Skeletal muscle satellite cell (primary cell): ENCODE results near the gene PRDM12.

Source experiments
- H3K27me3 ChIP-seq: 2 replicates; pipeline ENCODE4 v1.7.0; 2013; ENCODE audit warnings: low read length; ENCODE audit not compliant: control insufficient read depth, insufficient read depth
- H3K36me3 ChIP-seq: 2 replicates; pipeline ENCODE4 v1.7.0; 2013; ENCODE audit warnings: mild to moderate bottlenecking, control low read depth, low read length; ENCODE audit not compliant: insufficient read depth
- H3K4me1 ChIP-seq: 2 replicates; pipeline ENCODE4 v1.7.0; 2013; ENCODE audit warnings: low read length; ENCODE audit not compliant: control insufficient read depth, insufficient read depth
- H3K4me2 ChIP-seq: 2 replicates; pipeline ENCODE4 v1.7.0; 2013; ENCODE audit warnings: mild to moderate bottlenecking, low read length
- H3K4me3 ChIP-seq: 2 replicates; pipeline ENCODE4 v1.7.0; 2013; ENCODE audit warnings: low read length
- H3K9ac ChIP-seq: 2 replicates; pipeline ENCODE4 v1.7.0; 2013; ENCODE audit warnings: mild to moderate bottlenecking, low read depth, low read length, moderate library complexity
- H3K9me3 ChIP-seq: replicated peaks from 2 replicates; pipeline ENCODE4 v1.7.0; 2013; ENCODE audit warnings: mild to moderate bottlenecking, control low read depth, low read length

PRDM12 gene

DNA sequence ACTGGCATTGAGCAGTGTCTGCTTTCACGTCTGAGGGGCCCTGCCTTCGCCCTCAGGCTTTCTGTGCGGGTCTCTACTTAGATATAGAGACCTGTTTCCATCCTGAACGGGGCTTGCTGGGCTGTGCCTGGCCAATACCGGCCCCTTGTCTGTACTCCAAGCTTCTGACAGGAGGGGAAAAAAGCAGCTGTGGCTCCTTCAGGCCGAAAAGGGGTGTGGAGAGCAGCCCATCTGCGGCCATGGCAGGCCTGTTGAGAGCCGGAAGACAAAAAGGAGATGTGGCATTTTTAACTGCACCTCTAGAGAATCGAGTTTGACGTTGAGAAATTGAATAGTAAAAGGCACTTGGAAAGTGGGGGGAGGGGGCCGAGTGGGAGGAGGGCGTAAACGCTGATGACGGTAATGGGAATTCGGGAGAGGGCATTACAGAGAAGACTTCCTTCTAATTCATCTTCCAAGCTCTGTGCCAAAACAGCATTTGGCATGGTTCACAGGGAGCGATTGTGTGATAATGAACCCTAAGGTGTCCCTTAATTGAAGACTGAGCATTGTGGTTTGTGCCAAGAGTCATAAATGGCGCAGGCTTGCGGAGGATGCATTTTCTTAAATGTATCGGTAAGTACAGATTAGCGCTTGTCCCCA is 25.1 kb upstream of the PRDM12 start:
- Histone ChIP-seq H3K4me1 (no peaks in the 10 kb centered on the region), H3K4me3 (no peak overlapping the region), H3K36me3 (peaks cover 36% of the 10 kb centered on the region), H3K4me2 (no peak overlapping the region), H3K9me3 (no peaks in the 10 kb centered on the region), H3K27me3 (no peaks in the 10 kb centered on the region), H3K9ac (no peak overlapping the region)

DNA sequence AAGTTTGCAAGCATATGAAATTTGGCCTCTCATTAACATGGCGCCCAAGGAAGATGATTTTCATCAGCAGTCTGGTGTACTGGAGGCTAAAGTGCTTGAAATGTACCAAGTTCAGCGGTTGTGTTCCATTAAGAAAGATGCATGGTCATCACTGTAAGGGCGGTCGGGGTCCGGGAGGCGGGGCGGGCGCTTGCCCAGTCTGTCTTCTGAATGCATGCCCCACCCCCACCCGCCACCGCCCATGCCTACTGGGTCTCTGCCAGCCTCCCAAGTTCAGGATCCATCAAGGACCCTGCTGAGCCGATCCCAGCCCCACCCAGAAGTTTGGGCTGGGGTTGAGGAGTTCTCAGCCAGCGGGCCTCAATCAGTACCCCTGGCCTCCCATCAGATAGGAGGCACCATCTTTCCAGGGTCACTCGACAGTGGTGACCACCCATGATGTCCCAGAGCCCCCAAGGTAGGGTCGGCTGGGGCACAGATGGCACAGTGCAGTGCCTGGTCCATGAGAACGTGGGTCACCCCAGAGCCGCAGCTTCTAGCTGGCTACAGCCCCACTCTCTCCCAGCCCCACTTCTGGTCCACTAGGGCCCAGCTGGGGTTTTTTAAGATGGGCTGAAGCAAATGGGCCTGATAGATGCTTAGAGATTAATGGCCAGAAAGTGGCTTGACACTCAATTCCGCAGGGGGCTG is 24.4 kb upstream of the PRDM12 start:
- Histone ChIP-seq H3K4me2 (no peak overlapping the region), H3K9ac (no peak overlapping the region), H3K4me1 (no peaks in the 10 kb centered on the region), H3K4me3 (no peak overlapping the region), H3K27me3 (no peaks in the 10 kb centered on the region), H3K36me3 (peaks cover 29% of the 10 kb centered on the region), H3K9me3 (no peaks in the 10 kb centered on the region)

DNA sequence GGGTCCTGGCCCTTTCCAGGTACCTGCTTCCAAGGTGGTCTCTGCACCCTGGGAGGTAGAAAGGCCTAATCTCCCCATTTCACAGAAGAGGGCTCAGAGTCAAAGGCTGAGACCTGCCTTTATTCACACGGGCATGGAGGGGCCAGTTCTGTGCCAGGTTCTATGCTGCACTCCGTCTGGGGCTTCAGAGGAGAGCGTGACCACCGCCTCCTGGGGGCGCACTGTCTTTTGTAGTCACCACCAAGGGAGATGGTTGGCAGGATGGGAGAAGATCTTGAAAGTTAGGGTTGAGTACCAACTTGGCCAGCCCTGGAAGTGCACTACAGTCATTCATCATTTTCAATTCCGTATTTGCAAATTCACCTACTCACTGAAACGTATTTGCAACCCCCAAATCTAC is 23.7 kb upstream of the PRDM12 start:
- Histone ChIP-seq H3K4me2 (no peak overlapping the region), H3K27me3 (no peaks in the 10 kb centered on the region), H3K9me3 (no peaks in the 10 kb centered on the region), H3K4me1 (no peaks in the 10 kb centered on the region), H3K4me3 (no peak overlapping the region), H3K9ac (no peak overlapping the region), H3K36me3 (peaks cover 24% of the 10 kb centered on the region)

DNA sequence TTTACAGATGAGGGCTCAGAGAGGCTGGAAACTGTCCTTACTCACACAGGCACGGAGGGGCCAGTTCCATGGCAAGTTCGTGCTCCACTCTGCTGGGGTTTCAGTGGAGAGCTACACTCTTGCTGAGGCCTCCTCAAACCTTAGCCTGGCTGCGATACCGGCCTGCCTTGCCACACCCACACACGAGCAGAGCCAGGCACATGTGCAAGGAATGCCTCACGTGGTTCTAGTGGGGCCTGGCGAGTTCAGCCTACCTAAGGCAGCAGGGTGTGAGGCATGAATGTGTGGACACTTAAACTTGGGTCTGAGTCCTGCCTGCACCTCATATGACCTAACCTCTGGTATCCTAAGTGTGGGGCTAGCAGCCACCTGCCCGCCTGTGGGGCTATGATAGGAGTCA is 21.5 kb upstream of the PRDM12 start:
- H3K4me3 ChIP-seq, result no peak overlapping the region
- no peaks in the 10 kb centered on the region for H3K4me1 ChIP-seq
- no peak overlapping the region for H3K4me2 ChIP-seq
- H3K9me3 ChIP-seq, result no peaks in the 10 kb centered on the region
- no peaks in the 10 kb centered on the region for H3K27me3 ChIP-seq
- peaks cover 11% of the 10 kb centered on the region for H3K36me3 ChIP-seq
- no peak overlapping the region for H3K9ac ChIP-seq

DNA sequence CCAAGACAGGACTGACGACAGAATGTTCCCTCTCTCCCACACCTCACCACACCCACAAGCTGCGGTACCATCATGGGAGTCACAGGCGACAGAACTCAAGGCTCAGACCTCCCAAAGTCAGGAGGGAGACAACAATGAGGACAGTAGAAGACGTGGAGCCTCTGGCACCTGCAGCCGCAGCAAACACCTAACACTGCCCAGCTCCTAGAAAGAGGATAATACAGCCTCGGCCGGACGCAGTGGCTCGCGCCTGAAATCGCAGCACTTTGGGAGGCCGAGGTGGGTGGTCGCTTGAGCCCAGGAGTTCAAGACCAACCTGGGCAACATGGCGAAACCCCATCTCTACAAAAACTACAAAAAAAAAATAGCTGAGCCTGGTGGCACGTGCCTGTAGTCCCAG is 13.2 kb upstream of the PRDM12 start:
- Histone ChIP-seq H3K4me1 (no peaks in the 10 kb centered on the region), H3K36me3 (no peaks in the 10 kb centered on the region), H3K4me2 (no peak overlapping the region), H3K4me3 (no peak overlapping the region), H3K9me3 (no peaks in the 10 kb centered on the region), H3K9ac (no peak overlapping the region), H3K27me3 (peaks cover 21% of the 10 kb centered on the region)

DNA sequence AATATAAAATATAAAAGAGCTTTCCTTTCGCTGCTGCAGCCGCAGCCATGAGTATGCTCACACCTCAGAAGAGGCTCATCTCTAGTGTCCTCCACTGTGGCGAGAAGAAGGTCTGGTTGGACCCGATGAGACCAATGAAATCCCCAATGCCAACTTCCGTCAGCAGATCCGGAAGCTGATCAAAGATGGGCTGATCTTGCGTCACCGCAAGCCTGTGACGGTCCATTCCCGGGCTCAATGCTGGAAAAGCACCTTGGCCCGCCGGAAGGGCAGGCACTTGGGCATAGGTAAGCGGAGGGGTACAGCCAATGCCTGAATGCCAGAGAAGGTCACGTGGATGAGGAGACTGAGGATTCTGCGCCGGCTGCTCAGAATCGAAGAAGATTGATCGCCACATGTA is 12.6 kb upstream of the PRDM12 start:
- H3K36me3 ChIP-seq, result no peaks in the 10 kb centered on the region
- no peaks in the 10 kb centered on the region for H3K9me3 ChIP-seq
- no peak overlapping the region for H3K4me3 ChIP-seq
- no peak overlapping the region for H3K9ac ChIP-seq
- peaks cover 26% of the 10 kb centered on the region for H3K27me3 ChIP-seq
- no peak overlapping the region for H3K4me2 ChIP-seq
- H3K4me1 ChIP-seq, result no peaks in the 10 kb centered on the region

DNA sequence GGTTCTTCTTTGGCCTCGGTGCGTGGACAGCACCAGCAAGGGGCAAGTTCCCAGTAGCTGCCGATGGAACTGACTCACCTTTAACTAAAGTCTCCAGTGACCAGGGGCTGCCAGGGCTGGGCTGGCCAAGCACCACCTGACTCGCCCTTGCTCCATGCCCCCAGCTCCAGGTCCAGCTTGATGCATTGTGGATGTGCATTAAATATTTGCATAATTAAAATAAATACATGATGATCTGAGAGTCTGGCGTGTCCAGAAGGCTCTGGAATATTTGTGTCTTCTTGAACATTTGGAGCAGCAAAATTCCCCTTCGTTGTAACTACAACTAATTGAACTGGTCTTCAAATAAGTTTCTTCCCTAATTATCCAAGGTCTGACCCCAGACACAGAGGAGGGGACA is 9.5 kb upstream of the PRDM12 start:
- no peak overlapping the region for H3K4me2 ChIP-seq
- H3K9me3 ChIP-seq, result no peaks in the 10 kb centered on the region
- no peak overlapping the region for H3K4me3 ChIP-seq
- no peaks in the 10 kb centered on the region for H3K4me1 ChIP-seq
- peaks cover 52% of the 10 kb centered on the region for H3K27me3 ChIP-seq
- H3K36me3 ChIP-seq, result no peaks in the 10 kb centered on the region
- no peak overlapping the region for H3K9ac ChIP-seq

DNA sequence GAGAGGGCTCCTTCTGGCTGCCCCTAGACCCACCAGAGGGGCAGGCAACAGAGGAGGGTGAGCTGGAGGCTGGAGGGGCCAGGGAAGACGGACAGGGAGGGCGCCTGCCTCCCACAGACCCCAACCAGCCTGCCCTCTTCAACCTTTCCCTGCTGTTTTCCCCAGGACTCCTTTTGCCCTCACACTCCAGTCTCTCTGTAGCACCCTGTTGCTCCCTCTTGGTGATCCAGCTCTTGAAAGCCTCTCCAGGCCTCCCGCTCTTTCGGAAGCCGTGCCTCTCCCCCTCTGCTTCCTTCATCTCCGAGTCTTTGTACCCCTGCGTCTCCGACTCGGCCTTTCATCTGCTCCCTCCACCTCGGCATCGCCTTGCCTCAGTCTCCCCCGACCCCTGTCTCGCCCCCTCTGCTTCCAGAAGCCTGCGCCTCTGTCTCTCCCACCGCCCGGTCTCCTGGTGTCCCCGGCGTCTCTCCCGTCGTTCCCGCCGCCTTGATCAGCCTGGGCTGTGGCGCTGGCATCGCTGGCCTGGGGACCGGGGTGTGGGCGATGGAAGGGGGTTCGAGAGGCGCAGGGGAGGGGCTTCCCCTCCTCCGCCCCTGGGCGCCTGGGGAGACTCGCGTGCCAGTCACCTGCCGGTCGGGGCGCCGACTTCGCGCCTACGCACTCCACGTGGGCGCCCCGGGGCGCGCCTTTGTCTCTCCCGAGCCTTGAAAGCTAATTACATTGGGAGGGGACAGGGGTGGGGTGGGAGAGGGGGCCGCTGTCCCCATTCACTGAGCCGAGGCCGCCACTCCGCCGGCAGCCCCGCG is 5.3 kb upstream of the PRDM12 start:
- peaks cover 80% of the 10 kb centered on the region for H3K27me3 ChIP-seq
- no peak overlapping the region for H3K4me2 ChIP-seq
- H3K9me3 ChIP-seq, result no peaks in the 10 kb centered on the region
- peaks cover 3% of the 10 kb centered on the region for H3K4me1 ChIP-seq
- H3K36me3 ChIP-seq, result no peaks in the 10 kb centered on the region
- H3K9ac ChIP-seq, result no peak overlapping the region
- H3K4me3 ChIP-seq, result no peak overlapping the region

DNA sequence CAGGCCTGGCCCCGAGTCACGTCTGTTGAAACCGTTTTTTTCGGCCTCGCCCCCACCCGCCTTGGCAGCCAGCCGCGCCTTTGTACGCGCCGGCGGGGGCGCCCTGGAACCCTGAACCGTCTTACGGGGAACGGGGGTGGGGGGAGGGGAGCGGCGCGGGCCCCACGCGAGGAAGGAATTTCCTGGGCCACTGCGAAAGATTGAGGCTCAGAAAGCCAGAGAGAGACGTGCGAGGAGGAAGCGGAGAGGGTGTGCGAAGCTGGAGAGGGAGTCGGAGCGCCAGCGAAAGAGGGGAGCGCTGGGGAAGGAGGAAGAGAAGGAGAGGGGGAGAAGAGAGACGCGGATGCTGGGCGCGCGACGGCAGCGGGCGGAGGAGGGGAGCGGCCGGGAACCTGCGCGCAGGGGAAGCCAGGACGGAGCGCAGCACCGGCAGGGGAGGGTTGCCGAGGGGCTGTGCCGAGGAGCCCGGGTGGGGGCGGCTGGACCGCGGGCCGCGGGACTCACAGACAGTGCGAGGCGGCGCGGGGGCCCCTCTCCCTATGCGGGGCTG is 4.6 kb upstream of the PRDM12 start:
- H3K9ac ChIP-seq, result no peak overlapping the region
- peak overlapping the region; percentile 25 for H3K4me2 ChIP-seq
- H3K27me3 ChIP-seq, result peaks cover 87% of the 10 kb centered on the region
- no peak overlapping the region for H3K4me3 ChIP-seq
- peaks cover 3% of the 10 kb centered on the region for H3K4me1 ChIP-seq
- H3K36me3 ChIP-seq, result no peaks in the 10 kb centered on the region
- H3K9me3 ChIP-seq, result no peaks in the 10 kb centered on the region

DNA sequence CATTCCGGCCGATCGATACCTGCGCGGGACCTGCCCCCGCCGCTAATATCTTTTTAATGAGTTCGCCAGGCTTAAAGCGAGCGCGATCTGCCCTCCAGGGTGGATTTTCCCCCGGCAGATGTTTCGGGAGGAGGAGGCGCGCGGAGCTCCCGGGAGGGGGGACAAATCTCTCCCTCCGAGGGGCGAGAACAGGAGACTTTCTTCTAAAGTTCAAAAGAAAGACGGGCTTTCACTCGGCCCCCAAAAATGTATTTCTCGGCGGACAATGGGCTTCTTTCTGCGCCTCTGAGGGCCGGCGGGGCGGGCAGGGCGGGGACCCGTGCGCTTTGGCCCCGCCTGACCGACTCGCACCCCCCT is 4.1 kb upstream of the PRDM12 start:
- peaks cover 3% of the 10 kb centered on the region for H3K4me1 ChIP-seq
- no peak overlapping the region for H3K9ac ChIP-seq
- H3K4me3 ChIP-seq, result no peak overlapping the region
- no peaks in the 10 kb centered on the region for H3K9me3 ChIP-seq
- H3K27me3 ChIP-seq, result peaks cover 91% of the 10 kb centered on the region
- no peaks in the 10 kb centered on the region for H3K36me3 ChIP-seq
- peak overlapping the region; percentile 79 for H3K4me2 ChIP-seq

DNA sequence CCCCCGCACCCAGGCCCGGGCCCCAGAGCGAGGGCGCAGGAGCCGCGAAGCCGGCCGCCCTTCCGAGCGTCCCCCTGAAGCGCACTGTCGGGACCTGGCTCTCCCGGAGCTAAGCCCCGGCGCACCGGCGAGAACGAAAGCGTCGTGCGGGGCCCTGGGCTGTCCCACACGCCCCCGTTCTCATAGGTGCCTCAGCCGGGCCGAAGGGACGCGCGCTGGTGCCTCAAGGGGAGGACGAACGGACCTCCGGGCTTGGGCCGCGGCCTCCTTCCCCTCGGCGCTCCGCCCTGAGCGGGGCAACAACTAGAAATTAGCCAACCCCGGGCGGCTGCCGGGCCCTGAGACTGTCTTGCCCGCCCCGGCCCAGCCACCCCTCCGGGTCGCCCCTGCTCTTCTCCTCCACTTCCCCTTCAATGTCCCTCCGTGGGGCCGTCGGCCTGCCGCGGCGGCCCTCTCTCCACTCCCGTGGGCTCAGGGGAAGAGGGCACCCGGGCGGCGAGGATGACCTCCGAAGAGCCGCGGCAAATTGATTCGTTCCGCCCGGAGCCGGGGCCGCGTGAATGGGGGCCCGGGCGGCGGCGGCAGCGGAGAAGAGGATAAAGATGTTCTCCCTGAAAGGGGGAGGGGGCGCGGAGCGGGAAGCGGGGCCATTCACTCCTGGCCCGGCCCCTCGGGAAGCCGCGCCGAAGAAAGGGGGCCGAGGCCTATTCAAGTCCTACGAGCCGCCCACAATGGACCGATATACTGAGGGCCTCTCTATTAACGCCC is 3.5 kb upstream of the PRDM12 start:
- Histone ChIP-seq H3K36me3 (no peaks in the 10 kb centered on the region), H3K27me3 (peaks cover 92% of the 10 kb centered on the region), H3K4me1 (peaks cover 3% of the 10 kb centered on the region), H3K4me2 (peak overlapping the region; percentile 79), H3K9me3 (no peaks in the 10 kb centered on the region), H3K4me3 (peak overlapping the region; percentile 56), H3K9ac (no peak overlapping the region)
